ENCODE measurements around the gene C21orf91. TPM values are rescaled to one million over a fixed set of nuclear protein-coding genes. Genes with fewer than 3 reads are reported as not detected.

Gene C21orf91
- total and polyA plus RNA-seq, 2 experiments from 2014 or later, result 10.9 to 20.0 TPM

GRCh38 chr21:17745086-17745485 lies 74.1 kb downstream of the C21orf91 start:
- ATAC-seq, result no peak
- no peak overlapping the region for H3K27ac ChIP-seq (ENCODE audit: low read depth)

More at GRCh38 chr21:17745086-17745485, 74.1 kb downstream of the C21orf91 start:
- H3K9me3 Mint-ChIP-seq, result peaks cover 46% of the 10 kb centered on the region
- H3K36me3 Mint-ChIP-seq (ENCODE audit: low read depth), result peaks cover 7% of the 10 kb centered on the region; the same call in 2 of the 3 replicates
- peaks cover 4% of the 10 kb centered on the region for H3K27me3 Mint-ChIP-seq (ENCODE audit: insufficient read depth, low read depth, poor library complexity)
- H3K4me1 Mint-ChIP-seq, result no peaks in the 10 kb centered on the region
- DNase-seq (ENCODE audit: low spot score), result no peak
- Histone ChIP-seq H3K27me3 (ENCODE audit: insufficient read depth) (no peaks in the 10 kb centered on the region), H2AFZ (no peak overlapping the region), H3F3A (replicated peaks; ENCODE audit: low read depth) (no peaks in the 10 kb centered on the region), H3K4me3 (no peak overlapping the region), H3K4me1 (ENCODE audit: insufficient read depth) (no peaks in the 10 kb centered on the region), H3K4me2 (no peak overlapping the region), H3K36me3 (ENCODE audit: insufficient read depth) (no peaks in the 10 kb centered on the region), H3K79me2 (replicated peaks; ENCODE audit: insufficient read depth) (no peaks in the 10 kb centered on the region), H3K9me2 (ENCODE audit: insufficient read depth) (no peaks in the 10 kb centered on the region), H4K20me1 (replicated peaks; ENCODE audit: insufficient read depth) (no peaks in the 10 kb centered on the region)
- no peak overlapping the region for H3K4me3 Mint-ChIP-seq
- TF ChIP-seq REST (IDR thresholded peaks at IDR 0.05; ENCODE audit: unreplicated experiment), result no peak
- no peak for TF ChIP-seq POLR2AphosphoS5 (IDR thresholded peaks at IDR 0.05; ENCODE audit: low read depth)
- TF ChIP-seq NANOG (IDR thresholded peaks at IDR 0.05; ENCODE audit: borderline replicate concordance), result no peak
- no peak for TF ChIP-seq EZH2 (IDR thresholded peaks at IDR 0.05; ENCODE audit: low read depth, unreplicated experiment)
- TF ChIP-seq, protein P1, sequence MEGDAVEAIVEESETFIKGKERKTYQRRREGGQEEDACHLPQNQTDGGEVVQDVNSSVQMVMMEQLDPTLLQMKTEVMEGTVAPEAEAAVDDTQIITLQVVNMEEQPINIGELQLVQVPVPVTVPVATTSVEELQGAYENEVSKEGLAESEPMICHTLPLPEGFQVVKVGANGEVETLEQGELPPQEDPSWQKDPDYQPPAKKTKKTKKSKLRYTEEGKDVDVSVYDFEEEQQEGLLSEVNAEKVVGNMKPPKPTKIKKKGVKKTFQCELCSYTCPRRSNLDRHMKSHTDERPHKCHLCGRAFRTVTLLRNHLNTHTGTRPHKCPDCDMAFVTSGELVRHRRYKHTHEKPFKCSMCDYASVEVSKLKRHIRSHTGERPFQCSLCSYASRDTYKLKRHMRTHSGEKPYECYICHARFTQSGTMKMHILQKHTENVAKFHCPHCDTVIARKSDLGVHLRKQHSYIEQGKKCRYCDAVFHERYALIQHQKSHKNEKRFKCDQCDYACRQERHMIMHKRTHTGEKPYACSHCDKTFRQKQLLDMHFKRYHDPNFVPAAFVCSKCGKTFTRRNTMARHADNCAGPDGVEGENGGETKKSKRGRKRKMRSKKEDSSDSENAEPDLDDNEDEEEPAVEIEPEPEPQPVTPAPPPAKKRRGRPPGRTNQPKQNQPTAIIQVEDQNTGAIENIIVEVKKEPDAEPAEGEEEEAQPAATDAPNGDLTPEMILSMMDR (conservative IDR thresholded peaks at IDR 0.05; ENCODE audit: low read depth in 2 of 2), result no peak
- H3K27ac Mint-ChIP-seq, result no peak overlapping the region

Measured in GM23338 (cell line).